T follicular helper cell (primary cell): Measurements from ENCODE around the gene SEMA6D.

Experiments
- DNase-seq: peaks from one replicate; pipeline ENCODE4 v3.0.0-alpha.2; 2020; ENCODE audit warnings: low read depth

The SEMA6D gene

GRCh38 chr15:47788685-47789084, 71.4 kb downstream of the SEMA6D start:
- DNase-seq = no peak

GRCh38 chr15:47791161-47791560, 73.9 kb downstream of the SEMA6D start:
- no peak for DNase-seq

GRCh38 chr15:47792231-47792630, 74.9 kb downstream of the SEMA6D start:
- DNase-seq = no peak

- no peak for DNase-seq
Measured at GRCh38 chr15:47794252-47794914, 77.1 kb downstream of the SEMA6D start.

- no peak for DNase-seq
Measured at GRCh38 chr15:47795864-47796263, 78.6 kb downstream of the SEMA6D start.

GRCh38 chr15:47796339-47796738, 79.0 kb downstream of the SEMA6D start:
- no peak for DNase-seq

- no peak for DNase-seq
Measured at GRCh38 chr15:47796830-47797229, 79.5 kb downstream of the SEMA6D start.

GRCh38 chr15:47801522-47801921, 84.2 kb downstream of the SEMA6D start:
- DNase-seq = no peak

- DNase-seq = no peak
Measured at GRCh38 chr15:47802216-47802615, 84.9 kb downstream of the SEMA6D start.

- DNase-seq = no peak
Measured at GRCh38 chr15:47803767-47804166, 86.5 kb downstream of the SEMA6D start.

GRCh38 chr15:47804733-47805132, 87.4 kb downstream of the SEMA6D start:
- no peak for DNase-seq

- DNase-seq = no peak
Measured at GRCh38 chr15:47806008-47806407, 88.7 kb downstream of the SEMA6D start.

- no peak for DNase-seq
Measured at GRCh38 chr15:47811172-47811571, 93.9 kb downstream of the SEMA6D start.

GRCh38 chr15:47812470-47812999, 95.2 kb downstream of the SEMA6D start:
- no peak for DNase-seq

GRCh38 chr15:47813748-47814384, 96.6 kb downstream of the SEMA6D start:
- no peak for DNase-seq

GRCh38 chr15:47814620-47815019, 97.3 kb downstream of the SEMA6D start:
- no peak for DNase-seq

GRCh38 chr15:47817969-47818548, 100.8 kb downstream of the SEMA6D start:
- DNase-seq = no peak

GRCh38 chr15:47819158-47819557, 101.9 kb downstream of the SEMA6D start:
- DNase-seq = no peak

GRCh38 chr15:47820057-47820746, 102.9 kb downstream of the SEMA6D start:
- DNase-seq = no peak

- no peak for DNase-seq
Measured at GRCh38 chr15:47820747-47821319, 103.5 kb downstream of the SEMA6D start.

- no peak for DNase-seq
Measured at GRCh38 chr15:47822048-47822447, 104.7 kb downstream of the SEMA6D start.
